ENCODE results near the gene INTS3. TPM values are rescaled to one million over a fixed set of nuclear protein-coding genes. Genes with fewer than 3 reads are reported as not detected.

INTS3 gene
- total and polyA plus RNA-seq, 2 of the 8 experiments (the other 6 are each of a cell fraction or from before 2014, with no cell fraction given), result 66.8 to 93.2 TPM

- TF ChIP-seq, protein P1, sequence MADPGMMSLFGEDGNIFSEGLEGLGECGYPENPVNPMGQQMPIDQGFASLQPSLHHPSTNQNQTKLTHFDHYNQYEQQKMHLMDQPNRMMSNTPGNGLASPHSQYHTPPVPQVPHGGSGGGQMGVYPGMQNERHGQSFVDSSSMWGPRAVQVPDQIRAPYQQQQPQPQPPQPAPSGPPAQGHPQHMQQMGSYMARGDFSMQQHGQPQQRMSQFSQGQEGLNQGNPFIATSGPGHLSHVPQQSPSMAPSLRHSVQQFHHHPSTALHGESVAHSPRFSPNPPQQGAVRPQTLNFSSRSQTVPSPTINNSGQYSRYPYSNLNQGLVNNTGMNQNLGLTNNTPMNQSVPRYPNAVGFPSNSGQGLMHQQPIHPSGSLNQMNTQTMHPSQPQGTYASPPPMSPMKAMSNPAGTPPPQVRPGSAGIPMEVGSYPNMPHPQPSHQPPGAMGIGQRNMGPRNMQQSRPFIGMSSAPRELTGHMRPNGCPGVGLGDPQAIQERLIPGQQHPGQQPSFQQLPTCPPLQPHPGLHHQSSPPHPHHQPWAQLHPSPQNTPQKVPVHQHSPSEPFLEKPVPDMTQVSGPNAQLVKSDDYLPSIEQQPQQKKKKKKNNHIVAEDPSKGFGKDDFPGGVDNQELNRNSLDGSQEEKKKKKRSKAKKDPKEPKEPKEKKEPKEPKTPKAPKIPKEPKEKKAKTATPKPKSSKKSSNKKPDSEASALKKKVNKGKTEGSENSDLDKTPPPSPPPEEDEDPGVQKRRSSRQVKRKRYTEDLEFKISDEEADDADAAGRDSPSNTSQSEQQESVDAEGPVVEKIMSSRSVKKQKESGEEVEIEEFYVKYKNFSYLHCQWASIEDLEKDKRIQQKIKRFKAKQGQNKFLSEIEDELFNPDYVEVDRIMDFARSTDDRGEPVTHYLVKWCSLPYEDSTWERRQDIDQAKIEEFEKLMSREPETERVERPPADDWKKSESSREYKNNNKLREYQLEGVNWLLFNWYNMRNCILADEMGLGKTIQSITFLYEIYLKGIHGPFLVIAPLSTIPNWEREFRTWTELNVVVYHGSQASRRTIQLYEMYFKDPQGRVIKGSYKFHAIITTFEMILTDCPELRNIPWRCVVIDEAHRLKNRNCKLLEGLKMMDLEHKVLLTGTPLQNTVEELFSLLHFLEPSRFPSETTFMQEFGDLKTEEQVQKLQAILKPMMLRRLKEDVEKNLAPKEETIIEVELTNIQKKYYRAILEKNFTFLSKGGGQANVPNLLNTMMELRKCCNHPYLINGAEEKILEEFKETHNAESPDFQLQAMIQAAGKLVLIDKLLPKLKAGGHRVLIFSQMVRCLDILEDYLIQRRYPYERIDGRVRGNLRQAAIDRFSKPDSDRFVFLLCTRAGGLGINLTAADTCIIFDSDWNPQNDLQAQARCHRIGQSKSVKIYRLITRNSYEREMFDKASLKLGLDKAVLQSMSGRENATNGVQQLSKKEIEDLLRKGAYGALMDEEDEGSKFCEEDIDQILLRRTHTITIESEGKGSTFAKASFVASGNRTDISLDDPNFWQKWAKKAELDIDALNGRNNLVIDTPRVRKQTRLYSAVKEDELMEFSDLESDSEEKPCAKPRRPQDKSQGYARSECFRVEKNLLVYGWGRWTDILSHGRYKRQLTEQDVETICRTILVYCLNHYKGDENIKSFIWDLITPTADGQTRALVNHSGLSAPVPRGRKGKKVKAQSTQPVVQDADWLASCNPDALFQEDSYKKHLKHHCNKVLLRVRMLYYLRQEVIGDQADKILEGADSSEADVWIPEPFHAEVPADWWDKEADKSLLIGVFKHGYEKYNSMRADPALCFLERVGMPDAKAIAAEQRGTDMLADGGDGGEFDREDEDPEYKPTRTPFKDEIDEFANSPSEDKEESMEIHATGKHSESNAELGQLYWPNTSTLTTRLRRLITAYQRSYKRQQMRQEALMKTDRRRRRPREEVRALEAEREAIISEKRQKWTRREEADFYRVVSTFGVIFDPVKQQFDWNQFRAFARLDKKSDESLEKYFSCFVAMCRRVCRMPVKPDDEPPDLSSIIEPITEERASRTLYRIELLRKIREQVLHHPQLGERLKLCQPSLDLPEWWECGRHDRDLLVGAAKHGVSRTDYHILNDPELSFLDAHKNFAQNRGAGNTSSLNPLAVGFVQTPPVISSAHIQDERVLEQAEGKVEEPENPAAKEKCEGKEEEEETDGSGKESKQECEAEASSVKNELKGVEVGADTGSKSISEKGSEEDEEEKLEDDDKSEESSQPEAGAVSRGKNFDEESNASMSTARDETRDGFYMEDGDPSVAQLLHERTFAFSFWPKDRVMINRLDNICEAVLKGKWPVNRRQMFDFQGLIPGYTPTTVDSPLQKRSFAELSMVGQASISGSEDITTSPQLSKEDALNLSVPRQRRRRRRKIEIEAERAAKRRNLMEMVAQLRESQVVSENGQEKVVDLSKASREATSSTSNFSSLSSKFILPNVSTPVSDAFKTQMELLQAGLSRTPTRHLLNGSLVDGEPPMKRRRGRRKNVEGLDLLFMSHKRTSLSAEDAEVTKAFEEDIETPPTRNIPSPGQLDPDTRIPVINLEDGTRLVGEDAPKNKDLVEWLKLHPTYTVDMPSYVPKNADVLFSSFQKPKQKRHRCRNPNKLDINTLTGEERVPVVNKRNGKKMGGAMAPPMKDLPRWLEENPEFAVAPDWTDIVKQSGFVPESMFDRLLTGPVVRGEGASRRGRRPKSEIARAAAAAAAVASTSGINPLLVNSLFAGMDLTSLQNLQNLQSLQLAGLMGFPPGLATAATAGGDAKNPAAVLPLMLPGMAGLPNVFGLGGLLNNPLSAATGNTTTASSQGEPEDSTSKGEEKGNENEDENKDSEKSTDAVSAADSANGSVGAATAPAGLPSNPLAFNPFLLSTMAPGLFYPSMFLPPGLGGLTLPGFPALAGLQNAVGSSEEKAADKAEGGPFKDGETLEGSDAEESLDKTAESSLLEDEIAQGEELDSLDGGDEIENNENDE (IDR thresholded peaks at IDR 0.05; ENCODE audit: insufficient replicate concordance, low read length), result no peak
- TF ChIP-seq ATF2 (IDR thresholded peaks at IDR 0.05; ENCODE audit: low read length) (no peak), RBBP5 (IDR thresholded peaks at IDR 0.05; ENCODE audit: borderline replicate concordance, low read depth, low read length) (no peak), CTBP2 (IDR thresholded peaks at IDR 0.05; ENCODE audit: borderline replicate concordance, insufficient read depth, insufficient read length, low read length) (no peak), POLR2A (IDR thresholded peaks at IDR 0.05; ENCODE audit: control extremely low read depth in 1 of 2, low read depth in 2 of 2, low read length in 2 of 2) (no peak), CTCF (IDR thresholded peaks at IDR 0.05; ENCODE audit: control extremely low read depth in 1 of 3, insufficient read depth in 1 of 3, low read depth in 1 of 3, low read length in 3 of 3) (no peak), RXRA (IDR thresholded peaks at IDR 0.05; ENCODE audit: insufficient read depth, low read depth, low read length) (no peak)
Observed at GRCh38 chr1:153818876-153819275, 91.0 kb downstream of the INTS3 start (continued).

Data from H1 (cell line).